ENCODE measurements around the gene CDC42.

DNA sequence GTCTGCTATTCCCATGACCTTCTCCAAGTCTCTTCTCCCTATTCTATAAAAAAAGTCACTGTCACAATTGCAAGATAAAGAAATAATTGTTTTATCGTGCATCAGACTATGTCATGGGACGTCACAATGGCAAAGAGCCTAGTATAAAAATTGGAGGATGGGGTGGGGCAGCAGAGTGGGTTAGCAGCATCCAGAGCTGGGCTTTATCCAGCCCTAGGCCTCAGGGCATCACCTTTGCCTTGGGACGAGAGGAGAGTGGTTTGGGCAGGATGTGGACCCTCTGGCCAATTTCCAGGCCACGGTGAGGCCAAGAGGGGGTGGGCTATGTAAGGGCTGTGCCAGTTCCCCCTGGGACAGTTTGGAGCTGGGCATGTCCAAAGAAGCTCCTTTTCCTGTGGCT, 64.7 kb downstream of the CDC42 start:
- TF ChIP-seq CTCF (IDR thresholded peaks at IDR 0.05; ENCODE audit: poor library complexity, severe bottlenecking): no peak
- no peak for TF ChIP-seq RAD21 (conservative IDR thresholded peaks at IDR 0.05)
- TF ChIP-seq SMC3 (conservative IDR thresholded peaks at IDR 0.05; ENCODE audit: poor library complexity): no peak
- no peak for TF ChIP-seq POLR2AphosphoS5 (IDR thresholded peaks at IDR 0.05)
- no peak for TF ChIP-seq EZH2 (IDR thresholded peaks at IDR 0.05; ENCODE audit: borderline replicate concordance, insufficient read depth, low read length, poor library complexity, severe bottlenecking)
- no peak for TF ChIP-seq EP300 (conservative IDR thresholded peaks at IDR 0.05; ENCODE audit: poor library complexity, severe bottlenecking)
- no peak for TF ChIP-seq MXI1 (conservative IDR thresholded peaks at IDR 0.05; ENCODE audit: poor library complexity, severe bottlenecking)
- no peak for TF ChIP-seq REST (IDR thresholded peaks at IDR 0.05; ENCODE audit: borderline replicate concordance)
- no peak for TF ChIP-seq TAF1 (IDR thresholded peaks at IDR 0.05; ENCODE audit: low read depth)

All from neural cell (in vitro differentiated cells).